OCI-LY7 (cell line): Measurements from ENCODE around the gene KCNQ5.

Experiments used
- CTCF ChIP-seq: fragments of 200-600 bp; sonication (generic); conservative IDR thresholded peaks from 2 replicates; pipeline ENCODE4 v1.5.1; 2014; ENCODE audit warnings: mild to moderate bottlenecking, antibody characterized with exemption, low read length, moderate library complexity, mixed read lengths
- EZH2phosphoT487 ChIP-seq: fragments of 200-600 bp; sonication (generic); IDR thresholded peaks from 2 replicates; pipeline ENCODE4 v1.6.1; 2018; ENCODE audit warnings: low read depth, borderline replicate concordance, mild to moderate bottlenecking, mixed run types, antibody characterized with exemption, low read length, moderate library complexity, mixed read lengths

GRCh38 chr6:72646604-72647485 lies 25.0 kb downstream of the KCNQ5 start:
- TF ChIP-seq CTCF = no peak
- TF ChIP-seq EZH2phosphoT487 = no peak
